Measurements from ENCODE around the gene RRM1. TPM values are rescaled to one million over a fixed set of nuclear protein-coding genes. Genes with fewer than 3 reads are reported as not detected.

The RRM1 gene
- total and polyA plus RNA-seq, 10 of the 15 experiments (the other 5 are each of a cell fraction or from before 2014, with no cell fraction given) = 94.0 to 255 (median 148) TPM

- peak; percentile 72 to 91 (median 87) for TF ChIP-seq CTCF (IDR thresholded peaks at IDR 0.05 in 2 of 3, conservative IDR thresholded peaks at IDR 0.05 in 1 of 3; ENCODE audit: control insufficient read depth in 2 of 3, extremely low read depth in 1 of 3, insufficient read depth in 1 of 3, low read depth in 3 of 3, low read length in 3 of 3)
- TF ChIP-seq SMARCA5 (IDR thresholded peaks at IDR 0.05) = peak; percentile 72; the same call in 1 of the 2 replicates
- no peak for TF ChIP-seq HSF1 (IDR thresholded peaks at IDR 0.05; ENCODE audit: low read depth, low read length)
- peak; percentile 57; the same call in 1 of the 2 replicates for TF ChIP-seq GATAD2B (conservative IDR thresholded peaks at IDR 0.05; ENCODE audit: low read depth)
- TF ChIP-seq IKZF1 (conservative IDR thresholded peaks at IDR 0.05) = peak; percentile 63; the same call in 1 of the 2 replicates
- TF ChIP-seq PKNOX1 (IDR thresholded peaks at IDR 0.05) = no peak
- TF ChIP-seq BHLHE40 (IDR thresholded peaks at IDR 0.05; ENCODE audit: borderline replicate concordance in 1 of 2, low read depth in 2 of 2, low read length in 1 of 2) = peak; percentile 12 to 16; a peak in 2 of 4 replicates
- no peak for TF ChIP-seq EZH2 (IDR thresholded peaks at IDR 0.05; ENCODE audit: borderline replicate concordance, control insufficient read depth, low read depth, low read length)
- TF ChIP-seq KAT2A (conservative IDR thresholded peaks at IDR 0.05; ENCODE audit: control insufficient read depth, low read depth, low read length) = no peak
- TF ChIP-seq SUZ12 (IDR thresholded peaks at IDR 0.05; ENCODE audit: unreplicated experiment) = no peak
- no peak for TF ChIP-seq IRF4 (IDR thresholded peaks at IDR 0.05; ENCODE audit: low read depth, low read length)
- no peak for TF ChIP-seq MLLT1 (IDR thresholded peaks at IDR 0.05)
- TF ChIP-seq DPF2 (IDR thresholded peaks at IDR 0.05) = 0 out of 2 replicates have a peak, but pooled peaks have one; percentile 40
- TF ChIP-seq CBX3 (IDR thresholded peaks at IDR 0.05; ENCODE audit: borderline replicate concordance, low read depth) = no peak
- TF ChIP-seq BACH1 (IDR thresholded peaks at IDR 0.05; ENCODE audit: borderline replicate concordance) = 0 out of 2 replicates have a peak, but pooled peaks have one; percentile 36
- TF ChIP-seq RB1 (IDR thresholded peaks at IDR 0.05; ENCODE audit: borderline replicate concordance) = peak; percentile 92
- TF ChIP-seq MYC (IDR thresholded peaks at IDR 0.05; ENCODE audit: insufficient read depth, insufficient read length, insufficient replicate concordance, low read length, severe bottlenecking) = no peak
- 0 out of 2 replicates have a peak, but pooled peaks have one; percentile 25 for TF ChIP-seq NR2F1 (conservative IDR thresholded peaks at IDR 0.05)
- peak; percentile 38 for TF ChIP-seq HDAC6 (IDR thresholded peaks at IDR 0.05; ENCODE audit: unreplicated experiment)
- TF ChIP-seq TARDBP (IDR thresholded peaks at IDR 0.05; ENCODE audit: borderline replicate concordance) = no peak
- TF ChIP-seq NRF1 (conservative IDR thresholded peaks at IDR 0.05; ENCODE audit: low read depth, low read length) = no peak
- no peak for TF ChIP-seq NR2C2 (IDR thresholded peaks at IDR 0.05; ENCODE audit: borderline replicate concordance, control insufficient read depth, insufficient read length, low read depth)
- TF ChIP-seq ZNF217 (IDR thresholded peaks at IDR 0.05) = no peak
- peak; percentile 79 for TF ChIP-seq LARP7 (IDR thresholded peaks at IDR 0.05)
These were observed 92.7 kb downstream of the RRM1 start (continued) for GRCh38 chr11:4187055-4187988.
